Adipocyte (in vitro differentiated cells): ENCODE measurements around the gene OR5AU1.

Experiments used
- DNase-seq: peaks from one replicate; pipeline ENCODE4 v3.0.0-alpha.2; 2015; ENCODE audit warnings: low read depth
- H3K27me3 ChIP-seq: replicated peaks from 2 replicates; pipeline ENCODE4 v1.7.0; 2013; ENCODE audit warnings: mild to moderate bottlenecking, low read length, moderate library complexity; ENCODE audit not compliant: control insufficient read depth, insufficient read depth
- H3K36me3 ChIP-seq: 2 replicates; pipeline ENCODE4 v1.7.0; 2013; ENCODE audit warnings: low read length, mild to moderate bottlenecking, moderate library complexity; ENCODE audit not compliant: control insufficient read depth, insufficient read depth, severe bottlenecking
- H3K4me1 ChIP-seq: 2 replicates; pipeline ENCODE4 v1.7.0; 2013; ENCODE audit warnings: mild to moderate bottlenecking, low read length, moderate library complexity; ENCODE audit not compliant: control insufficient read depth, insufficient read depth
- H3K4me3 ChIP-seq: 2 replicates; pipeline ENCODE4 v1.7.0; 2013; ENCODE audit warnings: mild to moderate bottlenecking, low read length, moderate library complexity
- H3K9ac ChIP-seq: 2 replicates; pipeline ENCODE4 v1.7.0; 2013; ENCODE audit warnings: mild to moderate bottlenecking, low read length, moderate library complexity
- H3K9me3 ChIP-seq: 2 replicates; pipeline ENCODE4 v1.7.0; 2013; ENCODE audit warnings: mild to moderate bottlenecking, low read length, moderate library complexity; ENCODE audit not compliant: control insufficient read depth

OR5AU1 gene

DNA sequence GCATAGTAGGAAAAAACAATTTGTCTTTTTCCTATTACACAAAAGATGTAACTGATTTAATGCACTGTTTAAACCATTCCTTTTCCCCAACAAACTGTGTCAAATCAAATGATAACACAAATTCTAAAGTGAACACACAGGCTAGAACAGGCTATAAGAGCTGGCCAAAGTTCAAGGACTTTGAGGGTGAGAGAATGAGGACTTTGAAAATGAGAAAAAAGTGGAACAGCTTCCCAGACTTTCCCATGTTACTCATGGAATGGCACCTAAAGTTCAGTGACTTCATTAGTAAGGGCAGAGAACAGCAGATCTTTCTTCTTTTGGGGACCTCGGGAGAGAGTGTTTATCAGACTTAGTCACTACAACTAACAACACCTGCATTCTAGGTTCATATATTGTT, 32.4 kb downstream of the OR5AU1 start:
- peaks cover 7% of the 10 kb centered on the region for H3K9me3 ChIP-seq
- H3K27me3 ChIP-seq: peaks cover 16% of the 10 kb centered on the region
- peaks cover 9% of the 10 kb centered on the region for H3K4me1 ChIP-seq
- H3K36me3 ChIP-seq: no peaks in the 10 kb centered on the region
- no peak overlapping the region for H3K4me3 ChIP-seq
- no peak for DNase-seq
- H3K9ac ChIP-seq: no peak overlapping the region

DNA sequence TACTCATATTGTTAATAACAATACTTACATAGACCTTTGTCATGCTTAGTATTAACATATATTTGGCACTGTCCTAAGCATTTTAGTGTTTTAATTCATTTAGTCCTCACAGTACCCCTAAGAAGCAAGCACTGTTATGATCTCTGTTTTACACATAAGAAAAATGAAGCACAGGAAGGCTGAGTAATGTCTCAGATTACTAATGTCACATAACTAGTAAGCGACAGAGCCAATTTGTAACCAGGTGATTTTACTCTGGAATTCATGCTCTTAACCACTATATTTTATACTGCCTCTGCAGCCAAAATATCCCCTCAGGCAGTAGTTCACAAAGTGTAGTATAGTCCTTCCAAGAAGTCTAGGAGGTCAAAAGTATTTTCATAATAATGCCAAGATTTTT, 34.7 kb downstream of the OR5AU1 start:
- no peaks in the 10 kb centered on the region for H3K36me3 ChIP-seq
- H3K9ac ChIP-seq: peak overlapping the region; percentile 14
- peaks cover 7% of the 10 kb centered on the region for H3K9me3 ChIP-seq
- no peak for DNase-seq
- H3K4me1 ChIP-seq: peaks cover 9% of the 10 kb centered on the region
- peak overlapping the region; percentile 48 for H3K4me3 ChIP-seq
- H3K27me3 ChIP-seq: peaks cover 9% of the 10 kb centered on the region

GRCh38 chr14:21120686-21121085, 35.2 kb downstream of the OR5AU1 start:
- DNase-seq: no peak
- Histone ChIP-seq H3K4me1 (peaks cover 9% of the 10 kb centered on the region), H3K4me3 (peak overlapping the region; percentile 48), H3K27me3 (peaks cover 5% of the 10 kb centered on the region), H3K36me3 (no peaks in the 10 kb centered on the region), H3K9ac (peak overlapping the region; percentile 14), H3K9me3 (peaks cover 7% of the 10 kb centered on the region)

GRCh38 chr14:21118933-21119332, 36.9 kb downstream of the OR5AU1 start:
- no peaks in the 10 kb centered on the region for H3K36me3 ChIP-seq
- no peak overlapping the region for H3K9ac ChIP-seq
- peaks cover 9% of the 10 kb centered on the region for H3K4me1 ChIP-seq
- no peaks in the 10 kb centered on the region for H3K9me3 ChIP-seq
- DNase-seq: no peak
- no peak overlapping the region for H3K4me3 ChIP-seq
- peaks cover 5% of the 10 kb centered on the region for H3K27me3 ChIP-seq

DNA sequence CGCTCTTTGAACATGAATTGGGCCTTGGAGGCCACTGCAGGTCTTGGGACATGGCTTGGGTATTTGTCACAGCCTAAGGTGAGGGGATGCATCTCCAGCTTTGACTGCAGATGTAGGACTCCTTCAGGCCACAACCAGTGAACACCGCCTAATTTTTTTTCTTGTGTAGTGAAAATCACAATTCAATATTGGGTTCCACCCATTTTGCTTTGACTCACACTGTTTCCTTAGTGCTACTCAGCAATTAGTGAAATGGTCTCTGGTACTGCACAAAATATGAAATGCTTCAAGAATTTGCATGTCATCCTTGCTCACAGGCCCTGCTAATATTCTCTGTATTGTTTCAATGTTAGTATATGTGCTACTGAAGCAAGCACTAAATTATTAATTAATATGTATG, 42.5 kb downstream of the OR5AU1 start:
- no peaks in the 10 kb centered on the region for H3K36me3 ChIP-seq
- peaks cover 11% of the 10 kb centered on the region for H3K4me1 ChIP-seq
- DNase-seq: no peak
- no peak overlapping the region for H3K4me3 ChIP-seq
- no peak overlapping the region for H3K9ac ChIP-seq
- no peaks in the 10 kb centered on the region for H3K9me3 ChIP-seq
- H3K27me3 ChIP-seq: no peaks in the 10 kb centered on the region

DNA sequence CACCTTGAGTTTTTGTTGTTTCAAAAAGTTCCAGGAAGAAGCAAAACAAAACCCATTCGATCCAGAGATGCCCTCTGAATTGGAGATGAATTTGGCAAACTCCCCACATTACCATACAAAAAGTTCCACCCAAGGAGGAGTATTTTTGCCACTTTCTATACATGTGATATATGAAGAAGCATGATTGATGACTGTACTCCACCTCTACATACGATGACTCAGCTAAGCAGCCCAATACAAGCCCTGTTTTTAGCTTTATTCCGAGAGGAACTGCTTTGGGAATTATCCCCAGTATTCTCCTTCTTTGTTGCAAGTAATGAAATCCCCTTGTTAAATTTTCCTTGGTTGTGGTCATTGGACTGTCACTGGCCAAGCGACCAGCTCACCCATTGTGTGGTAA, 43.6 kb downstream of the OR5AU1 start:
- no peaks in the 10 kb centered on the region for H3K27me3 ChIP-seq
- H3K9me3 ChIP-seq: no peaks in the 10 kb centered on the region
- no peak for DNase-seq
- no peaks in the 10 kb centered on the region for H3K36me3 ChIP-seq
- H3K4me3 ChIP-seq: no peak overlapping the region
- no peak overlapping the region for H3K9ac ChIP-seq
- peaks cover 22% of the 10 kb centered on the region for H3K4me1 ChIP-seq

- peaks cover 49% of the 10 kb centered on the region for H3K4me1 ChIP-seq
- H3K36me3 ChIP-seq: no peaks in the 10 kb centered on the region
- no peak for DNase-seq
- H3K4me3 ChIP-seq: no peak overlapping the region
- no peaks in the 10 kb centered on the region for H3K27me3 ChIP-seq
- H3K9me3 ChIP-seq: no peaks in the 10 kb centered on the region
- H3K9ac ChIP-seq: no peak overlapping the region
These were observed 46.3 kb downstream of the OR5AU1 start for GRCh38 chr14:21109377-21110138.

GRCh38 chr14:21108791-21109190, 47.1 kb downstream of the OR5AU1 start:
- peaks cover 52% of the 10 kb centered on the region for H3K4me1 ChIP-seq
- no peak overlapping the region for H3K9ac ChIP-seq
- H3K27me3 ChIP-seq: no peaks in the 10 kb centered on the region
- no peaks in the 10 kb centered on the region for H3K9me3 ChIP-seq
- no peak overlapping the region for H3K4me3 ChIP-seq
- DNase-seq: no peak
- H3K36me3 ChIP-seq: no peaks in the 10 kb centered on the region

- peaks cover 56% of the 10 kb centered on the region for H3K4me1 ChIP-seq
- peak overlapping the region; percentile 62 for H3K4me3 ChIP-seq
- no peaks in the 10 kb centered on the region for H3K36me3 ChIP-seq
- no peak for DNase-seq
- peak overlapping the region; percentile 97 for H3K9ac ChIP-seq
- no peaks in the 10 kb centered on the region for H3K9me3 ChIP-seq
- no peaks in the 10 kb centered on the region for H3K27me3 ChIP-seq
These were observed 48.5 kb downstream of the OR5AU1 start for GRCh38 chr14:21107283-21107800.

DNA sequence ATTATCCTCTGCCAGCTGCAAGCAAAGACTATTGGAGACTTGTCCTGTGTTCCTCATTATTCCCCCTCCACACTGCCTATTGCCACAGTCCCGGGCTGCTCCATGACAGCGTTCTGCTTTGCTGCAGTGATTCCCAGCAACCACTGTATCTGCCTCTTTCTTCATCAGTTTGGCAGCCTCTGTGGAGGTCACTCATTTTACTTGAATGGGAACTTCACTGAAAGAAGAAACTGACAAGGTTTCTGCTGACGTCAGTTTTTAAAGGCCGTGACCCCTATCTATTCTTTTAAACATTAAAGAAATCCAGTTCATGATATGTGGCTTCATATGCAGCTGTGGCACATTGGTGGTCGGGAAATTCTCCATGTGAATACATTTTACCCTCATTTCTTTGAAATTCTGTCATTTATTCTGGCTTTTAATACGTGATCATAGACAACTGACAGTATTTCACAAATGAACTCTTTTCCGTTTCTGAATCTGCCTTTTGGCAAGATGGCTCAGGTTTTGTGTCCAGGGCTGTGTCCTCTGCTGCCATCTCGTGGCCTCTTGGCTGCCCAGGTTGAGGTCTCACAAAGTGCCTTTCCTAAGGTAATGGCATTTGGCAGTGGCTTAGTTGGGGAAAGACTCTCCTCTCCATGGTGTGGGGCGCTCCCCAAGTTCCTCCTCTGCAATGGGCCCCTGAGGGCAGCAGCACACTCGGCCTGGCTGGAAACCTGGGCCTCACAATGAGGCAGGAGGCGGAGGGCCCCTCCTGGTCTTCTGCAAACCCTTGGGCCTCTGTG, 49.2 kb downstream of the OR5AU1 start:
- Histone ChIP-seq H3K9me3 (no peaks in the 10 kb centered on the region), H3K4me3 (peak overlapping the region; percentile 62), H3K36me3 (no peaks in the 10 kb centered on the region), H3K27me3 (no peaks in the 10 kb centered on the region), H3K9ac (peak overlapping the region; percentile 97), H3K4me1 (peaks cover 52% of the 10 kb centered on the region)
- peak; percentile 88 for DNase-seq

- Histone ChIP-seq H3K4me3 (peak overlapping the region; percentile 62), H3K4me1 (peaks cover 52% of the 10 kb centered on the region), H3K9ac (peak overlapping the region; percentile 97), H3K27me3 (no peaks in the 10 kb centered on the region), H3K36me3 (no peaks in the 10 kb centered on the region), H3K9me3 (no peaks in the 10 kb centered on the region)
- DNase-seq: peak; percentile 58
These were observed 49.7 kb downstream of the OR5AU1 start for GRCh38 chr14:21106176-21106497.
